Effector CD8-positive, alpha-beta T cell (primary cell): ENCODE measurements around the gene ANGPTL5.
"Not testable (repeated sequence)": the region's sequence is repeated elsewhere in the genome, so short reads cannot be mapped to it uniquely, and the experiment has no call there.

Experiments used
- DNase-seq: peaks from one replicate; lab custom pipeline; 2025; lab: John Stamatoyannopoulos, UW
- total RNA-seq, 4 experiments: gene quantifications; one replicate each; lab custom pipeline; 2026; lab: John Stamatoyannopoulos, UW

Gene ANGPTL5
- 0 reads per million in 4 experiments for total RNA-seq

GRCh38 chr11:101916422-101916821 lies at the start of gene ANGPTL5:
Gene ANGPTL5, minus strand, starts transcription at chr11:101916522. Its CDS starts 8,613 bp downstream, at chr11:101907909.
- DNase-seq, result no peak

- not testable (repeated sequence) for DNase-seq
These were observed 47.9 kb upstream of the ANGPTL5 start for GRCh38 chr11:101964200-101964599.

DNA sequence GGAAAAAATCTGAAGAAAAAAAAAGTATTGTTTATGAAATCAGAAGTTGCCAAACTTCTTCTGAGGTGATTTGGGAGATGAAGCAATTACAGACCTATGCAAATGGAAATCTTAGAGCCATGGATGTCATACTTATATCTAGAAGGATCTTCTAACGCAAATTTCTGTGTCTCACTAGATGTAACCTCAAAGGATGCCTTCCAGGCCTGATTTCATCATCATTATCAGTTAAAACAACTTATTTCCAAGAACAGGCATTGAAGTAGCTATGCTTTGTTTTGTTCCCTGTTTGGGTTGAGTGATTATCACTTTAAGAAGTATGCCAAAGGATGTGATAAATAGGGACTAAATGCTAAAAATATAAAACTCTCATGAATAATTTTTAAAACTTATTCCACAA lies 43.9 kb upstream of the ANGPTL5 start:
- DNase-seq, result no peak

GRCh38 chr11:101955701-101956100 lies 39.4 kb upstream of the ANGPTL5 start:
- DNase-seq, result no peak

DNA sequence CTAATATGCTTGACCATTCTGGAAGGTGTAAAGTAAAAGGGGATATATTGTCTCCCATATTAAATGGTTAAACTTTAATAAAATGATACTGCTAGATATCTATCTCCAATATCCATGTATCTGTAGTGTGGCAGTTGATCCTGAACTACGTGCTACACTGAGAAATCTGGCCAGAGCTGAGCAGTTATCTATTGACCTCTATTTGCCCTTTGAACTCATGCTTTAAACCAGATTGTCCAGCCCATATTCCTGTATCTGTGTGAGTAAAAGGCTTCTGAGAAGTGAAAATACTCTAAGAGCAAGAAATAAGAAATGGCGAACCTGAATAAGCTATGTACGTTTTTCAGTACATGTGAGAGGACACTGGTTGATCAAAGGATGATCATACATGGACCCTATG lies 39.0 kb upstream of the ANGPTL5 start:
- DNase-seq, result no peak

DNA sequence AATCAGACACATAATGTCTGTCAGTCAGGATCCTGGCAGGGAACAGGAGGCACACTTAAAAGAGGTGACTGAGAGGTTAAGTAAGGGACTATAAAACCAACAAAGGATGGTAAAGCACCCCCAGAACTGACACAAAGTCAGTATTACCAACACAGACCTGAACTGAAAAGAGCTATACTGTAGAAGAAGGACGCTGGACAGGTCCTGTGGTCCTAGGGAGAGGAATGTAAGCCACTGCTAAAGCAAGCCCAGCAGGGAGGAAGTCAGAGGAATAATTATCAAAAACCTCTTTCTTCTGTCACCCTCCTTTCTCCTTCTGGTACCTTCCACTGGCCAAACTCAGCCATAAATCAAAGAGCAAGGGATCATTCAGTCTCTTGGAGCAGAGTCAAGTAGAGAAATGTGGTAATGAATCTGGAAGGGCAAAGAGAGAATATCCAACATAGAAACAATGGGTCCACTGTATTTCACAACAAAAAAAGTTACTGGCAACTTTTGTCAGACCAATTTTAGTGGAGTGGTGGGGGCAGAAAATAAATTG lies 33.4 kb upstream of the ANGPTL5 start:
- DNase-seq, result no peak

DNA sequence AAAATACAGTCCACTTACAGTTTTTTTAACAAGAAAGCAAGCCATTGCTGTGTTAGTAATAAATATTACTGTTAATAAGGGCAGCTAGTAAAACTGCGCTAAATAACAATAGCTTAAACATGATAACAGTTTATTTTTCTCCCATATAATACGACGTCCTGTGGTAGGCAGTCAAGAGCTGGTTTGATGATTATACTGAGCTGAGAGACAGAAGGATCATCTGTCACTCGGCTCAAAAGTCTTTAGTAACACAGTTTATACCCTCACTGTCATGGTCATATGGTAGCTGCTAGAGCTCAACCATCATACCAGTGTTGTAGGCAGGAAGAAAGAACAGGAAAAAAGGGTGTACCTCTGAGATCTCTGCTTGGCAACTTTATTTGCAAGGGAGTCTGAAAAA lies 29.1 kb upstream of the ANGPTL5 start:
- DNase-seq, result no peak

DNA sequence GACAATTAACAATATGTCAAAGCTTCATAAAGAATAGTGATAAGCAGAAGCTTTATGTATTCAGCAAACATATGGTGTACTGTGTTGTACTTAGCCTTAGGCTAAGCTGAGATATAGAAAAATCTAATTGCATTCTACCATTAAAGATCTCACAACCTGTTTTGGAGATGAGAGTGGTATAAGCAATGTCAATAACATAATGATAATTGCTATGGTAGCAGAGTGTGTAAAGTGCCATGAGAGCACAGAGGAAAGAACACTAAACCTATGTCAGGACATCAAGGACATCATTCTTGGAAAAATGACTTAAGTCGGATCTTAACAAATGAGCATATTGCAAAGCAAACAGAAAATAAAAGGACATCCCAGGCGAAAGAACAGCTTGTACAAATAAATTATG lies 28.6 kb upstream of the ANGPTL5 start:
- DNase-seq, result no peak

DNA sequence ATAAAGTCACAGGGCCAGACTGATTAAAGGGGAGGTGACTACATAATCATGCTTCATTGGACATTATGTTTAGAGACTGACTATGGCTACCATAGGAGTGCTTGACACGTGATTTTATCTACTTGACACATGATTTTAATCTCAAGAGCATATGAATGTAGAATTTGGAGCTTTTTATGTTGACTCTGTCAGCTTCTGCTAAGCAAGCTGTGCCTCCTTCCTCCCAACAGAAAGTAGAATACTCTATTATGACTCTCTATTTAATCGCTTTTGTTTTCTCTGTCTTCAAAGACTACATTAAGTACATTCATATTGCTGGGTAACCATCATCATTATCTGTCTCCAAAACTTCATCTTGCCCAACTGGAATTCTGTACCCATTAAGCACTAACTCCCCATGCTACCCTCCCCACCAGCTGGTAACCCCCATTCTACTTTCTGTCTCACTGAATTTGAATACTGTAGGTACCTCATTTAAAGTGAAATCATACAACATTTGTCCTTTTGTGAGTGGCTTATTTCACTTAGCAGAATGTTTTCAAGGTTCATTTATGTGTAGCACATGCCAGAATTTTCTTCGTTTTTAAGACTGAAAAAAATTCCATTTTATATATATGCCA lies 24.7 kb upstream of the ANGPTL5 start:
- no peak for DNase-seq

DNA sequence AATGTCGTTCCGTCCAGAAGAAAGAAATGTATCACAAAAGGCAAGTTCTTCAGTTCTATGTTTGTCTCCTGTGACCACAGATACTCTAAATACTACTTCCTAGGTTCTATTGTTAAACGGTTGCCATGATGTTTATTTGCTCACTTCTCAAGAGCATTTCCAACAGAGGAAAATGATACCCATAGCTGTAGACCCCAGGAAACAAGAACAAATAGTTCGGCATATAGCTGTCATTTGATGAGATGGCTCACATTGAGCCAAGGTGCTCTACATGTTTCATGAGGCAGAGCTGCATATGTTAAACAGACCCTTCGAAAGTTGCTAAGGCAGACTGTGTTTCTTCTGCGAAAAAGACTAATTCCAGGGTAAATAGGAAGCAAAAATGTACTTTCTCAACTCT lies 15.4 kb upstream of the ANGPTL5 start:
- no peak for DNase-seq

DNA sequence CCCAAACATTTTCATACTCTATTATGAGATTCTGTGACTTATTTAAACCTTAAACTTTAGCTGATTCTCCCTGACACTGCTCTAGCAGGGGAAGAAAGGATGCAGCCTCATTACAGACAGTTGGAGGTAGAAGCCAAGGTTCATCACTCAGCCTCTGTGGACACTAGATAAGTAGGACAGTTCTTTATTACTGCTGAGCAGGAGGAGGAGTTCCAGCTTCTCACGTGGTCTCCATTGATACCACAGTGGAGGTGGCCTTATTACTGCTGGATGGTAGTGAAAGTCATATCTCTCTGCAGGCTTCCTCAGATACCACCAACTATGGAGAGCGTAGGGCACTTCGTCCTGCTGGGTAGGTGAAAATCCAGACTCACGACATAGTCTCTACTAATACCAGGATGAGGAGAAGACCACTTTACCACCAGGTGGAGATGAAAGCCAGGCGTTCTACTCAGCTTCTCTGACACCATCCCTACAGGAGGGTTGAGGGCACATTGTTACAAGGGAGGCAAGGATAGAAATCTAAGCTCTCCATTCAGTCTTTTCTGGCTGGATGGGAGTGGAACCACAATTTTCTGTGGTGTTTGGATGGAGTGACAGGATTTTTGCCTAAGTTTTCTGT lies 13.1 kb upstream of the ANGPTL5 start:
- DNase-seq, result no peak

DNA sequence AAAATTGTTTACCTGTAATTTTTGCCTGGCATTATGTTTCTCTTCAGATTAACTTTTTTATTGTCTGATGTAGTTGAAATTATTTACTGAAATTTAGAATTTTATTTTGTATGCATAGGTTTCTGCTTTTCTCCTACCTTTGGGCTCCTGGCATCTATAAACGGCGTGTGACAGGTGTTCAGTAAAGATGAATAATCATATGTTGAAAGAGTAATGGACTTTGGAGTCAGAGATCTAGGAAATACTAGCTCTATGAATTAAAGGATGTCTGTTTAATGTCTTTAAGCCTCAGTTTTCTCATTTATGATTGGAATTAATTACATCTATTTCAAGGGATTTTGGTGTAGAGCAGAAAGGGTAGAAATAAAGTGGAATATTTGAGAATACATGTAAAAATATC lies 7.2 kb upstream of the ANGPTL5 start:
- DNase-seq, result no peak

DNA sequence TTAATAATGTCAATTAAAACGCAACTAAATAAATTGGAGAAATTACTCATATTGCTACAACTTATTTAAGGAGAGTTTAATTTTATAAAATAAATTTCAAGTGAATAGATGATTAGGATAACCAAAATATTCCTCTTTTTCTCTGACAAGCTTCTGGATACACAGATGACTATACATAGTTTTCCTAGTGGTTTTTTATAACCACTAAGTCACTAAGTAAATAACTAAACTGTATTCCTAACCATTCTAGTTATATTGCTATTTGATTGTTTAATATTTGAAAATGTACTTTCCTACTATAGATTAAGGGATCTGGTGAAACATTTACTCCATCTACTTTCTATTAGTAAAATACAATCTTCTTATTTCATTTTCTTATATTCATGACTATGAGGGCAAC lies 4.7 kb upstream of the ANGPTL5 start:
- no peak for DNase-seq

- no peak for DNase-seq
These were observed 904 bp upstream of the ANGPTL5 start for GRCh38 chr11:101917226-101917625.

GRCh38 chr11:101915791-101916291 lies 481 bp downstream of the ANGPTL5 start:
- DNase-seq, result no peak

- peak; percentile 89 for DNase-seq
These were observed 1.4 kb downstream of the ANGPTL5 start, which contains the start of gene CEP126 for GRCh38 chr11:101914738-101915426. Gene CEP126, plus strand, starts transcription at chr11:101915010. Its CDS starts 275 bp downstream, at chr11:101915285.

DNA sequence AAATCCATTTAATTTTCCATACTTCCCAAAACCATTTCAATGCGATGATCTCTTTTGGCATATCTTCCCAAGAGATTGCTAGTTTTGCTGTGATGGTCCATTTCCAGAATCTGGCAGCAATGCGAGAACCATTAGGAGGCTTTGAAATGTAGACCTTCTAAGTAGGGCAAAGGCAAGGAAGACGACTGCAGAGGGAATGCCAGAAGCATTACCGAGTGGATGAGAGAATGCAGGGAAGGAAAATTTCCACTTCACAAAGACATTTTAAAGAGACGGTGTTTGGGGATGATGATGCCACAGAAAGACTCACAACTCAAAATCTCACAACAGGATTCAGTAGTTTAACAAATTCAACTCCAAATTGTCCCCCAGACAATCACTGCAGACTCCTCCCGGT lies 2.0 kb downstream of the ANGPTL5 start:
- no peak for DNase-seq

GRCh38 chr11:101913656-101914055 lies 2.7 kb downstream of the ANGPTL5 start:
- DNase-seq, result no peak

- no peak for DNase-seq
These were observed 3.5 kb downstream of the ANGPTL5 start for GRCh38 chr11:101912823-101913284.

- DNase-seq, result no peak
These were observed 7.2 kb downstream of the ANGPTL5 start for GRCh38 chr11:101909087-101909486.

- DNase-seq, result no peak
These were observed 8.5 kb downstream of the ANGPTL5 start for GRCh38 chr11:101907815-101908214.

- DNase-seq, result no peak
These were observed 21.8 kb downstream of the ANGPTL5 start for GRCh38 chr11:101894505-101894904.

- DNase-seq, result no peak
These were observed 26.6 kb downstream of the ANGPTL5 start for GRCh38 chr11:101889767-101890166.
